HG03280 (cell line): ENCODE results near the gene ADAMTS9.

Source experiments
- ATAC-seq: cut with Tn5 transposase; IDR thresholded peaks from one replicate; pipeline ENCODE4 v1.9.1; 2021; ENCODE audit warnings: mild to moderate bottlenecking, moderate library complexity; ENCODE audit not compliant: unreplicated experiment

The ADAMTS9 gene

GRCh38 chr3:64578062-64578770 is 109.6 kb downstream of the ADAMTS9 start:
- no peak for ATAC-seq

DNA sequence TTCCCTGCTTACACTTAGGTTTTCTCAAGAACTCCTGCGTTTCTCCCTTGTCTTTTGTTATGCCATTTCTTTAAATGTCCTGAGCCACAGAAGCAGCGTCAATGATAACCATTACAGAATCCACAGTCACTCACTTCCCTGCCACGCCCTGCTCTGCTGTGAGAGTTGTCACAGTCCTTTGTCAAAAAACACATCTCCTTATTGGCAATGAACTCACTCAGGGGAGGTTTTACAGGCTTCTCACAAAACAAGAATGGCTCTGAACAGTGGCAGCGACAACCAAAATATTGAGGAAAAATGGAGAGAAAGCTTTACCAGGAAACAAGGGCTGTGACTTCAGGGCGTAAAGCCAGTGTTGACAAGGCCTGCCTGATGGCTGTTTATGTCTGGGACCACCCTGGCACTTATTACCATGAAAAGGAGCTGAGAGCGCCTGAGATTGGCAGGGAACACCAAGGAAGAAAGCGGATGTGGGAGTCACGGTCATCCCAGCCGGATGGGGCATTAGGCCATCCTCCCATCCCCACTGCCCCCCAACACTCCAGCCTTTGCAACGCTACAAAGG is 111.5 kb downstream of the ADAMTS9 start:
- ATAC-seq = no peak

- ATAC-seq = peak; percentile 80
Measured at GRCh38 chr3:64575211-64575844, 112.5 kb downstream of the ADAMTS9 start.

- no peak for ATAC-seq
Measured at GRCh38 chr3:64574194-64574593, 113.6 kb downstream of the ADAMTS9 start.

DNA sequence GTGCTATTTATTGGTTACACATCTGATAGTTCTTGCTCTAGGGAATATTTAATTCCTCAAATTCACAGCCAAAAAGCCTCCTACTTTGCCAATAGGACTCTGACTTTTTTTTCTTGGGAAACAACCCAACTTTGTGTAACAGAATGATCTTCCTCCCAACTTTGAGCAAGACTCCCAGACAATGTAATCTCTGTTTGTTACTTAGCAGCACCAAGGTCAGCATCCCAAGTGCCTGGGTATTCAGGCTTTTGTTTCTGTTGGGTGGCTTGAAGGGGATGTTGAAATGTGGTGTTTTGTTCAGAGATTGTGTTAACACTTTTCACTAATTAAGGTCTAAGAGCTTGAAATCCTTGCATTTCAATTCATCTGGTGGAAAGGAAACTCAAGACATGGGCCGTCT is 115.8 kb downstream of the ADAMTS9 start:
- no peak for ATAC-seq

DNA sequence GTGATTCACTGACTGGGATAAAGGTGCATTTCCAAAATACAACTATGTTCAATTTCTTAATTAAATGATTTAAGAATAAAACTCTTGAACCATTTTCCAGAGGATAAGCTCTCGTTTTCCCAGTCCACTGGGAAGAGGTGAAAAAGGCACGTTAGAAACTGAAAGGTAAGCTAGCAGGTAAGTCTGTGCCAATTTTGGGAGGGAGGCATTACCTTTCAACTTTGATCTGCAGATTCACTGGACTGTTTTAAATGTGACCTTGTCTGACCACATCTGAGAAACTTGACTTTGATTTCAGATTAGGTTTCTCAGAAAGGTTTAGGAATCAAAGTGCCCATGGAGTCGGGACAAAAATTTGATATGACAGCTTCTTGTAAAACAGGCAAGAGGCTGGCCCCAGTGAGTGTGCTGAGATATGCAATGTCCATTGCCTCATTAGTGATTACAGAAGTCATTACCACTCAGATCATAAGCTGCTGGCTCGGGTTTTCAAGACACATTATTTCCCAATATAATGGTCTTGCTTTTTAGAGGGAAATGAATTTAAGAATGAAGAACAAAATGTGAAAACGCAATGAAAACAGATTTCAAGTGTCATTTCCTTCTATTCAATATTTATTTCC is 118.8 kb downstream of the ADAMTS9 start:
- ATAC-seq = no peak

- ATAC-seq = no peak
Measured at GRCh38 chr3:64566859-64567258, 120.9 kb downstream of the ADAMTS9 start.

GRCh38 chr3:64563751-64564150 is 124.0 kb downstream of the ADAMTS9 start:
- no peak for ATAC-seq

DNA sequence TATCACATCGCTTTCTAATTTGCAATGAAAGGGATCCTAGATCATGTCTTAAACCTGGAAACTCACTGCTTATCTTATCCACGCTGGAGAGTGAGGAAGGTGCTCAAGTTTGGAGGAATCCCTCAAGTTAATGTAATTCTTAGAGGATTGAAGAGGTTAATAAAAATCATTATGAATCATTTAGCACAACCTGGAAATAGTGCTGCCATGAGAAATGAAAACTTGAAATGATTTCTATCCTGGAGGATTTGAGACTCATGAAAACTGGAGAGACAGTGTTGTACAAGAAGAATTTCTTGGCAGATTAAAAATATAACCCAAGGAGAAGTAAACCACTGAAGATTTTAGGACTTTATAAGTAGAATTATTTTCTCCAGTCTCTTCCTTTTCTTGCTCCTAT is 125.9 kb downstream of the ADAMTS9 start:
- ATAC-seq = no peak

GRCh38 chr3:64561325-64561843 is 126.4 kb downstream of the ADAMTS9 start:
- no peak for ATAC-seq

- ATAC-seq = no peak
Measured at GRCh38 chr3:64560791-64561190, 127.0 kb downstream of the ADAMTS9 start.

DNA sequence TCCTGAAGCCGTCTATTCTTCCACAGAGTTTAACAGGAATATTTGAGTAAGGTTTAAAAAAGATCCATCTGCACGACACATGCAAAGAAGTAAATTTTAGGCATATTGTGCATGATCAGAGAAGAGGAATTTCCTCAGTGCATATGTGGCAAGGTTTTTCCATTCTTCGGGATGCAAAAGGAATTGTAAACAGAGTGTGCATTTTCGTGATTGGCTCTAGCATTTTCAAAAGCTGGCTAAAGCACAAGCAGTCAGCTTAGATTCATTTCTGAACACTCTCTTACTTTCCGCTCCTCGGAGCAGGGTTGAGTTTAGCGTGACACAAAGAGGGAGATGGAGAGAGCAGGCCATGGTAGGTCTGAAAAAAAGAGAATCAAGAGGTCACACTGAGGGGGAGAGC is 128.2 kb downstream of the ADAMTS9 start:
- no peak for ATAC-seq

DNA sequence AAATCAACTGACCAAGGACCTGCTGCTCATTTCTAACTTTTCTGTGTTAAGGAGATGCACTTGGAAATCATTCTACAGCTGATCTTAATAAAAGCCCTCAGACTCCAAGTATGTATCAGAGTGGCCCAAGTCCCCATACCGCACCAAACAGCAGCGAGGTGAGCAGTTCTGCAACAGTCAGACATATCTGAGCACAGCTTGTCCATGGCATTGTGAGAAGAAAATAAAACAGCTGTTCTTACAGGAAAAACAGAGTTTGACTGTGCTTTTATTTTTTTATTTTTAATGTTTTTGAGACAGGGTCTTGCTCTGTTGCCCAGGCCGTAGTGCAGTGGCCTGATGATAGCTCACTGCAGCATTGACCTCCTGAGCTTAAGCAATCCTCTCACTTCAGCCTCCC is 131.8 kb downstream of the ADAMTS9 start:
- ATAC-seq = no peak

GRCh38 chr3:64555351-64555750 is 132.4 kb downstream of the ADAMTS9 start:
- ATAC-seq = no peak

DNA sequence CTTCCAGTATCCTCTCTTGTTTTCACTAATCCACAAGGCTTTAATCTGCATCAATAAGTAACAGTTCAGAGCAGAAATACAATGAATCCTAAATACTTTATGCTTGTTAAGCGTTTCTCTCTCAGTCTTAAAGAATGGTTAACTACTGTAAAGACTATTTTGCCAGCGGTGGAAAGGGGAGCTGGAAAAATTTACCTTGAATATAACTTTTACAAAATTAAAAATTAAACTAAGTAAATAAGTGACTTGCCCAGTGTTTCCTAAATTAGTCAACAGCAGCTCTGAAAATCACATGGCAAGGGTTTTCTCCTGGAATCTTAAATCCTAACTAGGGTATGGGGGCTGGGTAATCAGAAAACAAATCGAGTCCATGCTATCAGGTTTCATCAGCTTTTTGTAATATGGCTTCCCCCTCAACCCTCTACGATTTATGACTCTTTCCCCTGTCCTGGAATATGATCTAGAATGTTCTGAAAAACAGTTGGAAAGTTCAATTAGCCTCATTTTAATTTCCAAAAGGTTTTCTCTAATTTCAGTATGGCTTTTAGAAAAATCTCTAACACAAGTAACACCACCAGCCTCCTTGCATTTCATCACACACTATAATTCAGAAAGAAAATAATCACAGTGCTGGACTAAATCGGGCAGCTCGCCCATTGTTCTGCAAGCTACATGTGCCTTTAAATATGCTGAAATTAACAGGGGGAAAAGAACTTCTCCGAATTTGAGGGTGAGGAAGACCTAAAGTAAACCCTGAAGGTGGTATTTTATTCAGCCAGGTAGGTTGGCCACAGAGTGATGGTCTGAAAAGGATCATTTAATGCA is 133.5 kb downstream of the ADAMTS9 start:
- ATAC-seq = no peak

GRCh38 chr3:64552966-64553365 is 134.8 kb downstream of the ADAMTS9 start:
- ATAC-seq = no peak

DNA sequence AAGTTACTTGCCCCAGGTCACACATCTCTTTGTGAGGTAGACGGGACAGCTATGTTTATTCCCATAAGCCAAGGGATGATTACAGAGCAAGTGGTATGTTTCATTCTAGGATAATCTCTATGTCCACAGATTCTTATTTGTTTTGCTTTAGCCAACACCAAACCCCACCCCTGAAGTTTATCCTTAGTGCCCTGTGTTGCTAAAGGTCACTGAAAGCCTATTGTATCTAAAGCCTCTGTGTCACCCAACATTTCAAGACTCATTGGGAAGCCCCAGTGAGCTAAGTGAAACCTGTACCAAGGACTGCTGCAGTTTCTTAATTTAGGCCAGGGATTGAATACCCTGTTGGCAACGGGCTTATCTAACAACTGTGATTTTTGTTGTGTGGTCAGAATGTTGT is 135.6 kb downstream of the ADAMTS9 start:
- ATAC-seq = no peak

DNA sequence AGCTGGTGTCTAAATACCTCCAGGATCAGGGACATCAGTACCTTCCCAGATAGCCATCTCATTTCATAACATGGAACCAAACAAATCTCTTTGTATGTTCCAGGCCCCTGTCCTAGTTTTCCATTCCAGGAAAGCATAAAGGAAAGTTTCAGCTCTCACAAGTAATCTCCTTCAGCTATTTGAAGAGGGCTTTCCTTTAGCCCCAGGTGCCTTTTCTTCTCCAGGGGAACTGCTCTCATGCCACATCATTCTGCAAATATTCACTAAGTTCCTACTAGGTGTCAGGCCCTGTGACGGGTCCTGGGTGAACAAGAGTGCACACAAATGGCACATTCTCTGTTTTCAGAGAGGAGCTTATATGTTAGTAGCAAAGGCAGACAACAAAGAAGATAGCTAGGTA is 136.1 kb downstream of the ADAMTS9 start:
- ATAC-seq = no peak

DNA sequence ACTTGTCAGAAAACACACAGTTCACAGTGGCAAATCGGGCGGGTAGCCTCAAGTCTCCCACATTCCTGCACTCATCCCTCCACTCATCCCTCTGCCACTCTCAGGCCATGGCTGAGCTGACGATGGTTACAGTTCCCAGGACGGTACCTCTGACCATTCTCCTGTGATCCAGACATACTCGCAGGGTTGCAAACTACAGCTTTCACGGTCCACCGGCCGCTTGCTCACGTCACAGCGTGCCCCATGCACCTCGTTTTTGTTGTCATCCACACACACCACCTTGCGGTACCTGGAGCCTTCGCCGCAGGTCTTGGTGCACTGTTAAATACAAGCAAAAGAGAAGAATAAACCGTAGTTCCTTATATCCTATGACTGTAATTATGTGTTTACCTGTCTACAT is 137.1 kb downstream of the ADAMTS9 start:
- ATAC-seq = no peak

GRCh38 chr3:64549869-64550268 is 137.9 kb downstream of the ADAMTS9 start:
- no peak for ATAC-seq
